SK-N-SH treated with all-trans-retinoic acid at 6 μM for 48 hours (cell line): ENCODE results near the gene SCPEP1.

Experiments
- ATAC-seq: fragments of 200-7000 bp; cut with Tn5 transposase; 3 replicates; pipeline ENCODE4 v1.9.1; 2020; ENCODE audit warnings: mild to moderate bottlenecking, moderate library complexity
- ARNTL ChIP-seq: fragments of 450-650 bp; formaldehyde crosslinking; IDR thresholded peaks from 2 replicates; pipeline ENCODE4 v1.5.0; 2020; ENCODE audit warnings: low read depth, mild to moderate bottlenecking, moderate library complexity, borderline replicate concordance
- BACH2 ChIP-seq: fragments of 250-450 bp; sonication (Bioruptor Pico); IDR thresholded peaks from 2 replicates; pipeline ENCODE4 v1.9.0; 2021; ENCODE audit warnings: mild to moderate bottlenecking, borderline replicate concordance
- CREB5 ChIP-seq: fragments of 250-450 bp; sonication (Bioruptor Pico); IDR thresholded peaks from 2 replicates; pipeline ENCODE4 v1.5.1; 2020; ENCODE audit warnings: low read depth, mild to moderate bottlenecking, moderate library complexity
- CSDC2 ChIP-seq: fragments of 250-450 bp; sonication (Bioruptor Pico); IDR thresholded peaks from 2 replicates; pipeline ENCODE4 v1.5.0; 2020; ENCODE audit warnings: mild to moderate bottlenecking, moderate library complexity
- CSRNP3 ChIP-seq: fragments of 250-450 bp; sonication (Bioruptor Pico); IDR thresholded peaks from 2 replicates; pipeline ENCODE4 v1.5.1; 2021; ENCODE audit warnings: mild to moderate bottlenecking, moderate library complexity
- GLIS3 ChIP-seq: fragments of 250-450 bp; sonication (Bioruptor Pico); IDR thresholded peaks from 2 replicates; pipeline ENCODE4 v1.5.0; 2020; ENCODE audit warnings: mild to moderate bottlenecking, moderate library complexity
- ISL1 ChIP-seq: fragments of 250-450 bp; sonication (Bioruptor Pico); IDR thresholded peaks from 2 replicates; pipeline ENCODE4 v2.1.2; 2022; ENCODE audit warnings: mild to moderate bottlenecking, moderate library complexity
- OSR1 ChIP-seq: fragments of 250-450 bp; sonication (Bioruptor Pico); IDR thresholded peaks from 2 replicates; pipeline ENCODE4 v1.8.0; 2022; ENCODE audit warnings: moderate library complexity, mild to moderate bottlenecking, inconsistent platforms
- PATZ1 ChIP-seq: fragments of 250-450 bp; sonication (Bioruptor Pico); IDR thresholded peaks from 2 replicates; pipeline ENCODE4 v1.8.0; 2020; ENCODE audit warnings: mild to moderate bottlenecking, moderate library complexity, borderline replicate concordance
- POU6F1 ChIP-seq: fragments of 250-450 bp; sonication (Bioruptor Pico); IDR thresholded peaks from 2 replicates; pipeline ENCODE4 v1.8.0; 2021; ENCODE audit warnings: low read depth, mild to moderate bottlenecking, moderate library complexity, borderline replicate concordance
- PPARA ChIP-seq: fragments of 250-450 bp; sonication (Bioruptor Pico); IDR thresholded peaks from 2 replicates; pipeline ENCODE4 v1.5.0; 2020; ENCODE audit warnings: mild to moderate bottlenecking, borderline replicate concordance
- RARB ChIP-seq: fragments of 250-450 bp; sonication (Bioruptor Pico); IDR thresholded peaks from 2 replicates; pipeline ENCODE4 v1.8.0; 2021; ENCODE audit warnings: mild to moderate bottlenecking, moderate library complexity
- TCF4 ChIP-seq: fragments of 250-450 bp; sonication (Bioruptor Pico); IDR thresholded peaks from 2 replicates; pipeline ENCODE4 v1.8.0; 2021; ENCODE audit warnings: mild to moderate bottlenecking, moderate library complexity, borderline replicate concordance
- TOX ChIP-seq: fragments of 250-450 bp; sonication (Bioruptor Pico); IDR thresholded peaks from 2 replicates; pipeline ENCODE4 v1.8.0; 2021; ENCODE audit warnings: mild to moderate bottlenecking, moderate library complexity, borderline replicate concordance
- TSHZ2 ChIP-seq: fragments of 250-450 bp; sonication (Bioruptor Pico); IDR thresholded peaks from 2 replicates; pipeline ENCODE4 v1.5.0; 2020; ENCODE audit warnings: mild to moderate bottlenecking, moderate library complexity
- ZC3H10 ChIP-seq: fragments of 250-450 bp; sonication (Bioruptor Pico); IDR thresholded peaks from 2 replicates; pipeline ENCODE4 v1.5.1; 2021; ENCODE audit warnings: mild to moderate bottlenecking, moderate library complexity
- ZFP3 ChIP-seq: fragments of 250-450 bp; sonication (Bioruptor Pico); IDR thresholded peaks from 2 replicates; pipeline ENCODE4 v1.5.0; 2020; ENCODE audit warnings: mild to moderate bottlenecking, moderate library complexity
- ZFP30 ChIP-seq: fragments of 450-650 bp; formaldehyde crosslinking; IDR thresholded peaks from 2 replicates; pipeline ENCODE4 v1.5.0; 2022; ENCODE audit warnings: mild to moderate bottlenecking, moderate library complexity
- ZNF565 ChIP-seq: fragments of 450-650 bp; formaldehyde crosslinking; conservative IDR thresholded peaks from 2 replicates; pipeline ENCODE4 v1.5.0; 2020; ENCODE audit warnings: low read depth, mild to moderate bottlenecking, moderate library complexity
- ZNF8 ChIP-seq: fragments of 450-650 bp; formaldehyde crosslinking; IDR thresholded peaks from 2 replicates; pipeline ENCODE4 v1.5.0; 2020; ENCODE audit warnings: mild to moderate bottlenecking, moderate library complexity

The SCPEP1 gene

GRCh38 chr17:56929362-56929969 is 48.5 kb upstream of the SCPEP1 start (continued):
- TF ChIP-seq TSHZ2 (CRISPR knock-in tag): no peak
- no peak for TF ChIP-seq ZNF565 (CRISPR knock-in tag)
- TF ChIP-seq ZFP30 (CRISPR knock-in tag): no peak
- no peak for TF ChIP-seq OSR1 (CRISPR knock-in tag)

GRCh38 chr17:56930739-56931337 is 47.1 kb upstream of the SCPEP1 start:
- TF ChIP-seq TCF4 (CRISPR knock-in tag) (no peak), PPARA (CRISPR knock-in tag) (no peak), GLIS3 (CRISPR knock-in tag) (no peak), ISL1 (CRISPR knock-in tag) (no peak), ZNF565 (CRISPR knock-in tag) (no peak), ZC3H10 (CRISPR knock-in tag) (no peak), PATZ1 (CRISPR knock-in tag) (no peak), BACH2 (CRISPR knock-in tag) (no peak), CSRNP3 (CRISPR knock-in tag) (no peak), ZNF8 (no peak), ZFP3 (no peak)
- no peak for ATAC-seq

- no peak for TF ChIP-seq RARB (CRISPR knock-in tag)
- no peak for TF ChIP-seq CSDC2 (CRISPR knock-in tag)
- no peak for TF ChIP-seq ARNTL
- no peak for ATAC-seq
These were observed 44.7 kb upstream of the SCPEP1 start for GRCh38 chr17:56933151-56933745.

GRCh38 chr17:56933868-56934267 is 44.1 kb upstream of the SCPEP1 start:
- TF ChIP-seq CREB5 (no peak), POU6F1 (no peak), CSRNP3 (CRISPR knock-in tag) (no peak), OSR1 (CRISPR knock-in tag) (no peak), PPARA (CRISPR knock-in tag) (no peak), ZNF8 (no peak), TOX (no peak), TSHZ2 (CRISPR knock-in tag) (no peak)
- no peak for ATAC-seq
